H1 (cell line): ENCODE measurements around the gene SULT2B1. TPM values are rescaled to one million over a fixed set of nuclear protein-coding genes. Genes with fewer than 3 reads are reported as not detected.

Experiments
- ASH2L ChIP-seq: fragments of 200-600, 300-600 bp; sonication (generic); IDR thresholded peaks from one replicate; pipeline ENCODE4 v1.7.1; 2017; ENCODE audit warnings: low read length
- BCL11A ChIP-seq, 2 experiments: IDR thresholded peaks; one replicate each; pipeline ENCODE4 v1.6.1; 2011; ENCODE audit warnings: low read depth in 2 of 2, low read length in 2 of 2, mild to moderate bottlenecking in 2 of 2
- CBX8 ChIP-seq: fragments of 300-800, 300-1000 bp; sonication (generic); IDR thresholded peaks from 2 replicates; pipeline ENCODE4 v1.7.1; 2016; ENCODE audit warnings: low read depth, low read length, borderline replicate concordance
- CEBPB ChIP-seq: IDR thresholded peaks from 2 replicates; pipeline ENCODE4 v1.6.1; 2012; ENCODE audit warnings: low read depth, low read length
- CREB1 ChIP-seq: IDR thresholded peaks from 2 replicates; pipeline ENCODE4 v1.6.1; 2012; ENCODE audit warnings: inconsistent platforms
- FOSL1 ChIP-seq: IDR thresholded peaks from 2 replicates; pipeline ENCODE4 v1.6.1; 2011; ENCODE audit warnings: mild to moderate bottlenecking, low read depth, low read length, moderate library complexity; ENCODE audit not compliant: insufficient read depth
- GABPA ChIP-seq: IDR thresholded peaks from 2 replicates; pipeline ENCODE4 v1.6.1; 2011; ENCODE audit warnings: mild to moderate bottlenecking, low read length, moderate library complexity, borderline replicate concordance; ENCODE audit not compliant: insufficient read depth
- GTF2F1 ChIP-seq: IDR thresholded peaks from 2 replicates; pipeline ENCODE4 v1.6.1; 2012; ENCODE audit warnings: low read depth, low read length, improper control_type of control experiment, borderline replicate concordance
- HDAC2 ChIP-seq, 2 experiments: fragments of 300-600 bp in 1 of 2; sonication (generic) in 1 of 2; IDR thresholded peaks; 2 replicates each; pipeline ENCODE4 v1.6.1; 2011 to 2012; ENCODE audit warnings: low read depth in 2 of 2, low read length in 2 of 2, mild to moderate bottlenecking in 2 of 2, moderate library complexity in 2 of 2, borderline replicate concordance in 1 of 2, inconsistent platforms in 1 of 2
- HDAC6 ChIP-seq: IDR thresholded peaks from one replicate; pipeline ENCODE4 v1.7.1; 2012; ENCODE audit warnings: low read depth, mild to moderate bottlenecking, inconsistent platforms, low read length, moderate library complexity
- KDM1A ChIP-seq: fragments of 200-600, 300-600 bp; sonication (generic); IDR thresholded peaks from 2 replicates; pipeline ENCODE4 v1.7.1; 2016; ENCODE audit warnings: mild to moderate bottlenecking, low read length, borderline replicate concordance
- KDM4A ChIP-seq: IDR thresholded peaks from one replicate; pipeline ENCODE4 v1.7.1; 2012; ENCODE audit warnings: low read depth, mild to moderate bottlenecking, moderate library complexity, low read length, inconsistent platforms; ENCODE audit not compliant: severe bottlenecking
- NANOG ChIP-seq: IDR thresholded peaks from 2 replicates; pipeline ENCODE4 v1.6.1; 2011; ENCODE audit warnings: low read length, low read depth, mild to moderate bottlenecking, inconsistent platforms; ENCODE audit not compliant: insufficient read depth, poor library complexity, severe bottlenecking
- NRF1 ChIP-seq: IDR thresholded peaks from 2 replicates; pipeline ENCODE4 v1.6.1; 2011; ENCODE audit warnings: mild to moderate bottlenecking, low read depth, low read length, improper control_type of control experiment
- RBBP5 ChIP-seq: IDR thresholded peaks from 2 replicates; pipeline ENCODE4 v1.7.1; 2012; ENCODE audit warnings: low read depth, mild to moderate bottlenecking, inconsistent platforms, low read length, moderate library complexity, borderline replicate concordance
- RFX5 ChIP-seq: IDR thresholded peaks from 2 replicates; pipeline ENCODE4 v1.6.1; 2011; ENCODE audit warnings: low read depth, low read length, improper control_type of control experiment, borderline replicate concordance
- RNF2 ChIP-seq: fragments of 200-900, 300-1000 bp; sonication (generic); IDR thresholded peaks from 2 replicates; pipeline ENCODE4 v1.7.1; 2016; ENCODE audit warnings: borderline replicate concordance, low read depth, mild to moderate bottlenecking, antibody characterized with exemption, low read length; ENCODE audit not compliant: poor library complexity, severe bottlenecking; ENCODE audit errors: missing control alignments
- RXRA ChIP-seq: IDR thresholded peaks from 2 replicates; pipeline ENCODE4 v1.6.1; 2011; ENCODE audit warnings: low read depth, mild to moderate bottlenecking, low read length, moderate library complexity; ENCODE audit not compliant: insufficient read depth
- SAP30 ChIP-seq: fragments of 300-600 bp; sonication (generic); IDR thresholded peaks from 2 replicates; pipeline ENCODE4 v1.7.1; 2012; ENCODE audit warnings: low read length, moderate library complexity, mild to moderate bottlenecking, inconsistent platforms; ENCODE audit not compliant: insufficient read depth, insufficient replicate concordance
- SP2 ChIP-seq: IDR thresholded peaks from 2 replicates; pipeline ENCODE4 v1.6.1; 2012; ENCODE audit warnings: mild to moderate bottlenecking, low read length, inconsistent platforms
- SP4 ChIP-seq: IDR thresholded peaks from 2 replicates; pipeline ENCODE4 v1.6.1; 2012; ENCODE audit warnings: low read length, inconsistent platforms
- ZNF274 ChIP-seq: IDR thresholded peaks from 2 replicates; pipeline ENCODE4 v1.7.0; 2012; ENCODE audit warnings: low read length, borderline replicate concordance; ENCODE audit errors: extremely low read depth
- polyA plus RNA-seq, 7 experiments: library from polyadenylated mRNA; depleted of rRNA in 3 of 7; stranded (reverse) in 5 of 7; unstranded in 2 of 7; fragments of >200 nt in 5 of 7; fragments of 200-250 nt in 2 of 7; gene quantifications; 1 replicate in 5 of 7; 2 replicates in 1 of 7; 4 replicates in 1 of 7; pipeline versions ENCODE4 v1.2.1 to v1.2.3, GENCODE V29; 2011 to 2013; ENCODE audit warnings: missing spikeins in 2 of 7, mixed read lengths in 2 of 7
- total RNA-seq: library from RNA; stranded (reverse); fragmentation: NEBNext Ultra II Directional; extraction: Animal tissue kit (Norgen Biotek cat#: 25700); gene quantifications from 2 replicates; pipeline ENCODE4 v1.2.1, GENCODE V29; 2021
- TF ChIP-seq, protein P1 (sequence below): IDR thresholded peaks from 2 replicates; pipeline ENCODE4 v1.6.1; 2011; ENCODE audit warnings: low read depth, mild to moderate bottlenecking, low read length; ENCODE audit not compliant: insufficient read depth

Gene SULT2B1
- total and polyA plus RNA-seq, 2 of the 8 experiments (the other 6 are each of a cell fraction or from before 2014, with no cell fraction given): 1.5 to 2.6 TPM

DNA sequence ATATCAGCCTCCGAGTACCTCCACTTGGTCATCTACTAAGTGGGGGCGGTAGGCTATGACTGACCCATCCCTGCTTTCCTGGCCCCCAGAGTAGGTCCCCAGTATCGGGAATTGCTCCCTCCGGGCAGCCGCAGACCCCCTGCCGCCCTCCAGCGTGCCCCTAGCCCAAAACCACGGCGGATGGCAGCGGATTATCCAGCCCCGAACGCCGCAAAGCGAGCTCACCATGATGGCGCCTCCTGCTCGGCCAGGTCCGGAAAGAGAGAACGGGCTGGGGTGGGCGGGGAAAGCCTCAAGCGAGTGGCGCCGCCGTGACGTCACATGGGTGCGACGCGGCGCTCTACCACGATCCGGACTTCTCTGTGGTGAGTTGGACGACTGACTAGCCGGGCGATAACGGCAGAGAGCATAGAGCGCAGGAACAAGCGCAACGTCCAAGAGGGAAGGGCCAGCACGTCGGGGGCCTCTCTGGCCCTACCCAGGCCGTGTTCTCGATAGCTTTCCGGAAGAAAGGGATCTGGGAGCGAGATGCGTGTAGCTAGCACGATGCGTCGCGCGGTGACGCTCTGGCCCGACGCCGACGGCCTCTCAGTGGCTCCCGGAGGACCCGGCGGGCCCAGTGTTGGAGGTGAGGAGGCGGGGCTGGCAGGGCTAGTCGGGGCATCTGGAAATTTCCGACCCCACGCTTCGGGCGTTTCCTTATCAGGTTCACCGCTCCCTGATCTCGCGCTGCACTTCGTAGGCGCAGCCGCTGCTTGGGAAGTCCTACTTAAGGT, 67.1 kb downstream of the SULT2B1 start, which contains the start of the genes RPL18 and SPHK2 (continued):
- TF ChIP-seq NANOG (peak; percentile 4), RFX5 (no peak), GTF2F1 (peak; percentile 77), ASH2L (peak; percentile 61), RBBP5 (peak; percentile 88), GABPA (peak; percentile 49; the same call in 1 of the 2 replicates), NRF1 (no peak), CREB1 (peak; percentile 98), SP4 (peak; percentile 92; the same call in 1 of the 2 replicates), SP2 (peak; percentile 99), KDM1A (no peak), HDAC2 (IDR thresholded peaks at IDR 0.05; ENCODE audit: borderline replicate concordance in 1 of 2, low read depth in 2 of 2, low read length in 2 of 2) (0 out of 4 replicates have a peak, but pooled peaks have one; percentile 14 to 99), BCL11A (IDR thresholded peaks at IDR 0.05; ENCODE audit: low read depth in 2 of 2, low read length in 2 of 2) (no peak), RNF2 (no peak), FOSL1 (no peak), HDAC6 (no peak), ZNF274 (no peak), KDM4A (peak; percentile 100), CEBPB (no peak), SAP30 (no peak), RXRA (no peak), CBX8 (no peak)
- TF ChIP-seq, protein P1, sequence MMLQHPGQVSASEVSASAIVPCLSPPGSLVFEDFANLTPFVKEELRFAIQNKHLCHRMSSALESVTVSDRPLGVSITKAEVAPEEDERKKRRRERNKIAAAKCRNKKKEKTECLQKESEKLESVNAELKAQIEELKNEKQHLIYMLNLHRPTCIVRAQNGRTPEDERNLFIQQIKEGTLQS: peak; percentile 94
